SK-N-SH (cell line): ENCODE measurements around the gene TRAF2. TPM values are rescaled to one million over a fixed set of nuclear protein-coding genes. Genes with fewer than 3 reads are reported as not detected.

ENCODE experiments used
- CTCF ChIA-PET: fragments of 300-600, 350-600 bp; formaldehyde crosslinking; extraction: SDS; loops from one replicate; lab custom pipeline; 2021; lab: Yijun Ruan, JAX
- POLR2A ChIA-PET: fragments of 350-600 bp; sonication (Branson Sonifier 250); formaldehyde crosslinking; extraction: SDS; loops from one replicate; lab custom pipeline; 2020; ENCODE audit warnings: antibody characterized with exemption, inconsistent platforms; lab: Yijun Ruan, JAX
- DNase-seq: peaks from one replicate; pipeline ENCODE4 v3.0.0; 2012
- H2AFZ ChIP-seq: fragments of 200-600 bp; sonication (generic); 2 replicates; pipeline ENCODE4 v1.8.1; 2016; ENCODE audit warnings: antibody characterized with exemption, mild to moderate bottlenecking, low read depth
- H3F3A ChIP-seq: fragments of 200-600 bp; sonication (generic); replicated peaks from 2 replicates; pipeline ENCODE3; 2016; ENCODE audit warnings: antibody characterized with exemption, mild to moderate bottlenecking; ENCODE audit not compliant: insufficient read depth
- H3K27ac ChIP-seq, 2 experiments: fragments of 200-500 bp in 1 of 2; fragments of 200-600 bp in 1 of 2; sonication (Bioruptor generic) in 1 of 2; sonication (generic), shearing (Covaris generic) in 1 of 2; 2 replicates each; pipeline versions ENCODE4 v1.5.1 to v1.6.1; 2014 to 2016; ENCODE audit warnings: low read depth in 2 of 2, inconsistent platforms in 1 of 2, low read length in 1 of 2, mild to moderate bottlenecking in 1 of 2, mixed read lengths in 1 of 2
- H3K27me3 ChIP-seq: fragments of 200-600 bp; sonication (generic), shearing (Covaris generic); 2 replicates; pipeline ENCODE4 v1.6.1; 2016; ENCODE audit warnings: mixed run types; ENCODE audit not compliant: insufficient read depth
- H3K36me3 ChIP-seq, 2 experiments: fragments of 200-500 bp in 1 of 2; fragments of 200-600 bp in 1 of 2; sonication (Bioruptor generic) in 1 of 2; sonication (generic) in 1 of 2; replicated peaks in 1 of 2; 2 replicates each; pipeline versions ENCODE3 to v1.5.1; 2014 to 2016; ENCODE audit warnings: low read length in 1 of 2, mild to moderate bottlenecking in 1 of 2; ENCODE audit not compliant: insufficient read depth in 2 of 2, control insufficient read depth in 1 of 2
- H3K4me1 ChIP-seq, 2 experiments: fragments of 200-500 bp in 1 of 2; fragments of 200-600 bp in 1 of 2; sonication (Bioruptor generic) in 1 of 2; sonication (generic), shearing (Covaris generic) in 1 of 2; 2 replicates each; pipeline versions ENCODE4 v1.5.1 to v1.6.1; 2014 to 2016; ENCODE audit warnings: low read depth in 1 of 2, low read length in 1 of 2, mixed run types in 1 of 2; ENCODE audit not compliant: insufficient read depth in 2 of 2, control insufficient read depth in 1 of 2
- H3K4me2 ChIP-seq: fragments of 200-600 bp; sonication (generic), shearing (Covaris generic); 2 replicates; pipeline ENCODE4 v1.6.1; 2017; ENCODE audit warnings: mixed run types
- H3K4me3 ChIP-seq, 2 experiments: fragments of 200-500 bp in 1 of 2; fragments of 200-600 bp in 1 of 2; sonication (Bioruptor generic) in 1 of 2; sonication (generic), shearing (Covaris generic) in 1 of 2; 2 replicates each; pipeline versions ENCODE4 v1.5.1 to v1.8.1; 2014 to 2016; ENCODE audit warnings: low read depth in 2 of 2, inconsistent platforms in 1 of 2, low read length in 1 of 2, mild to moderate bottlenecking in 1 of 2, mixed read lengths in 1 of 2, moderate library complexity in 1 of 2
- H3K79me2 ChIP-seq: fragments of 200-600 bp; sonication (generic); 2 replicates; pipeline ENCODE4 v1.8.1; 2017; ENCODE audit warnings: mild to moderate bottlenecking; ENCODE audit not compliant: insufficient read depth
- H3K9ac ChIP-seq: fragments of 200-600 bp; sonication (generic); 2 replicates; pipeline ENCODE4 v1.6.1; 2017; ENCODE audit warnings: mixed run types
- H3K9me2 ChIP-seq: fragments of 200-600 bp; sonication (generic); 2 replicates; pipeline ENCODE4 v1.6.1; 2017; ENCODE audit warnings: mixed run types
- H3K9me3 ChIP-seq: fragments of 200-600 bp; sonication (generic); 2 replicates; pipeline ENCODE4 v1.6.1; 2017; ENCODE audit warnings: mixed run types, mild to moderate bottlenecking, moderate library complexity
- H4K20me1 ChIP-seq: fragments of 200-600 bp; sonication (generic); 2 replicates; pipeline ENCODE4 v1.6.1; 2017; ENCODE audit warnings: mild to moderate bottlenecking, mixed run types; ENCODE audit not compliant: insufficient read depth
- EZH2phosphoT487 ChIP-seq: fragments of 200-600 bp; sonication (generic); IDR thresholded peaks from 2 replicates; pipeline ENCODE4 v1.6.1; 2017; ENCODE audit warnings: low read depth, mixed run types, mild to moderate bottlenecking, antibody characterized with exemption, moderate library complexity, borderline replicate concordance
- GABPA ChIP-seq: IDR thresholded peaks from 2 replicates; pipeline ENCODE4 v1.4.0; 2012; ENCODE audit warnings: low read depth, mild to moderate bottlenecking
- MAX ChIP-seq: IDR thresholded peaks from 2 replicates; pipeline ENCODE4 v1.4.0; 2012; ENCODE audit warnings: low read depth
- MEF2A ChIP-seq: IDR thresholded peaks from 2 replicates; pipeline ENCODE4 v1.4.0; 2012; ENCODE audit warnings: low read depth, borderline replicate concordance
- NRF1 ChIP-seq: IDR thresholded peaks from 2 replicates; pipeline ENCODE4 v1.6.1; 2012; ENCODE audit warnings: low read depth, mild to moderate bottlenecking, low read length
- PBX3 ChIP-seq: IDR thresholded peaks from 2 replicates; pipeline ENCODE4; 2012
- POLR2AphosphoS5 ChIP-seq: IDR thresholded peaks from 2 replicates; pipeline ENCODE4 v1.6.1; 2012; ENCODE audit warnings: low read depth, low read length
- RAD21 ChIP-seq: IDR thresholded peaks from 2 replicates; pipeline ENCODE4 v1.6.1; 2012; ENCODE audit warnings: mild to moderate bottlenecking, low read length
- RFX5 ChIP-seq: IDR thresholded peaks from 2 replicates; pipeline ENCODE4 v1.6.1; 2012; ENCODE audit warnings: mild to moderate bottlenecking, improper control_type of control experiment, low read length
- RXRA ChIP-seq: IDR thresholded peaks from 2 replicates; pipeline ENCODE4 v1.4.0; 2012; ENCODE audit warnings: low read depth, mild to moderate bottlenecking, borderline replicate concordance
- SMC3 ChIP-seq: IDR thresholded peaks from 2 replicates; pipeline ENCODE4 v1.6.1; 2012; ENCODE audit warnings: low read depth, low read length, improper control_type of control experiment
- TAF1 ChIP-seq: IDR thresholded peaks from 2 replicates; pipeline ENCODE4 v1.6.1; 2012; ENCODE audit warnings: low read depth, mild to moderate bottlenecking, low read length, moderate library complexity, borderline replicate concordance
- TCF12 ChIP-seq: IDR thresholded peaks from 2 replicates; pipeline ENCODE4 v1.4.0; 2012
- TEAD4 ChIP-seq: IDR thresholded peaks from 2 replicates; pipeline ENCODE4 v1.4.0; 2012; ENCODE audit warnings: mild to moderate bottlenecking, borderline replicate concordance; ENCODE audit not compliant: insufficient read depth
- WGBS: methylation state at CpG from one replicate; pipeline ENCODE4 v1.1.6; 2017; ENCODE audit warnings: low lambda C conversion rate; 5-methylcytosine and 5-hydroxymethylcytosine counted together
- polyA plus RNA-seq, 3 experiments: library from polyadenylated mRNA; depleted of rRNA; stranded (reverse); fragments of >200 nt; gene quantifications; 2 replicates each; pipeline ENCODE4 v1.2.3, GENCODE V29; 2012

Gene TRAF2
- polyA plus RNA-seq, 1 of the 3 experiments (the other 2 are of a cell fraction): 15.4 TPM

GRCh38 chr9:136846376-136847087 is 39.8 kb upstream of the TRAF2 start (continued):
- TF ChIP-seq MAX (no peak), PBX3 (no peak)

- POLR2A ChIA-PET: interaction anchor here (0.5 to 1.3 kb wide), 4 partner anchors 10 to 141 kb away, joined by 3 to 5 read pairs (median 4); partner anchors contain the start of gene RABL6
- no peaks in the 10 kb centered on the region; the same call in 1 of the 2 replicates for H4K20me1 ChIP-seq
- no peak overlapping the region for H2AFZ ChIP-seq
- peak overlapping the region; percentile 84 for H3K9ac ChIP-seq
- peak; percentile 73 for DNase-seq
- H3K27me3 ChIP-seq: no peaks in the 10 kb centered on the region
- H3K79me2 ChIP-seq: peaks cover 23% of the 10 kb centered on the region; the same call in 1 of the 2 replicates
- H3K4me3 ChIP-seq: peak overlapping the region; percentile 89 to 97
- peak overlapping the region; percentile 84 to 98; a peak in 3 of 4 replicates for H3K27ac ChIP-seq
- WGBS: 78% methylated on average over 46 of the region's 75 CpGs
- H3F3A ChIP-seq: peaks cover 3% of the 10 kb centered on the region
- H3K4me2 ChIP-seq: peak overlapping the region; percentile 100
- H3K36me3 ChIP-seq: peaks cover 0 to 13% of the 10 kb centered on the region in 2 experiments
- H3K9me2 ChIP-seq: no peaks in the 10 kb centered on the region
- CTCF ChIA-PET: interaction anchor here (0.7 to 2.5 kb wide), 9 partner anchors 34 to 222 kb away, joined by 3 to 11 read pairs (median 3); partner anchors contain the start of genes FBXW5 and TMEM141
- peaks cover 11 to 21% of the 10 kb centered on the region in 2 experiments; a peak in 2 of 4 replicates for H3K4me1 ChIP-seq
- TF ChIP-seq TCF12: no peak
- TF ChIP-seq TEAD4: no peak
- no peak for TF ChIP-seq GABPA
- no peak for TF ChIP-seq EZH2phosphoT487
- no peak for TF ChIP-seq NRF1
- no peak for TF ChIP-seq RXRA
- no peak for TF ChIP-seq RFX5
- TF ChIP-seq POLR2AphosphoS5: no peak
- no peak for TF ChIP-seq SMC3
- TF ChIP-seq MEF2A: no peak
- no peak for TF ChIP-seq TAF1
- TF ChIP-seq RAD21: no peak
- H3K9me3 ChIP-seq: no peaks in the 10 kb centered on the region
These were observed 39.1 kb upstream of the TRAF2 start for GRCh38 chr9:136847088-136847825.
